GM12874 (cell line): ENCODE measurements around the gene DNAH8.
A peak's percentile ranks its signal among the peaks of the same experiment; 100 is the strongest.

Experiments used
- CTCF ChIP-seq: IDR thresholded peaks from 2 replicates; pipeline ENCODE4 v1.5.1; 2011; ENCODE audit warnings: low read depth, mild to moderate bottlenecking, control low read depth, low read length, moderate library complexity; ENCODE audit not compliant: insufficient read depth

DNAH8 gene

GRCh38 chr6:38728203-38728602 lies 13.1 kb downstream of the DNAH8 start:
- no peak for TF ChIP-seq CTCF

GRCh38 chr6:38730140-38730862 lies 15.2 kb downstream of the DNAH8 start:
- TF ChIP-seq CTCF, result no peak

GRCh38 chr6:38736951-38737350 lies 21.8 kb downstream of the DNAH8 start:
- TF ChIP-seq CTCF, result no peak

- TF ChIP-seq CTCF, result no peak
These were observed 23.1 kb downstream of the DNAH8 start for GRCh38 chr6:38738261-38738660.

GRCh38 chr6:38739532-38739931 lies 24.4 kb downstream of the DNAH8 start:
- TF ChIP-seq CTCF, result 0 out of 2 replicates have a peak, but pooled peaks have one; percentile 1

- no peak for TF ChIP-seq CTCF
These were observed 34.4 kb downstream of the DNAH8 start for GRCh38 chr6:38749473-38749872.

GRCh38 chr6:38750968-38751615 lies 36.0 kb downstream of the DNAH8 start:
- TF ChIP-seq CTCF, result no peak
